HS-27A (cell line): Measurements from ENCODE around the gene CALHM2.

Source experiments
- DNase-seq: peaks from one replicate; pipeline ENCODE4 v3.0.0-alpha.2; 2012; ENCODE audit warnings: low read depth, missing footprints

Gene CALHM2

GRCh38 chr10:103416436-103417147, 35.6 kb downstream of the CALHM2 start:
- DNase-seq, result no peak

GRCh38 chr10:103415581-103415980, 36.6 kb downstream of the CALHM2 start:
- no peak for DNase-seq

GRCh38 chr10:103413564-103413963, 38.6 kb downstream of the CALHM2 start:
- DNase-seq, result no peak

GRCh38 chr10:103397191-103397825, 54.9 kb downstream of the CALHM2 start:
- no peak for DNase-seq

- DNase-seq, result no peak
Measured at GRCh38 chr10:103396789-103397087, 55.4 kb downstream of the CALHM2 start.
